Endothelial cell of umbilical vein (primary cell): ENCODE data around the gene STN1. TPM values are rescaled to one million over a fixed set of nuclear protein-coding genes. Genes with fewer than 3 reads are reported as not detected.

ENCODE experiments used
- BruUV-seq: library from RNA; stranded (reverse); fragments of 400-500 nt; replicated peaks from 2 replicates; lab custom pipeline; 2021; lab: Mats Ljungman, UMichigan
- CTCF ChIA-PET: fragments of 300-600, 350-600 bp; sonication (Branson Sonifier 250); formaldehyde crosslinking; loops from one replicate; lab custom pipeline; 2021; ENCODE audit warnings: antibody characterized with exemption, inconsistent platforms; lab: Charles Lee
- POLR2A ChIA-PET: fragments of 300-600, 350-600 bp; sonication (Branson Sonifier 250); formaldehyde crosslinking; loops from one replicate; lab custom pipeline; 2021; ENCODE audit warnings: antibody characterized with exemption, inconsistent platforms; lab: Charles Lee
- DNase-seq: peaks from one replicate; pipeline ENCODE4 v3.0.0-alpha.2; 2011; ENCODE audit warnings: low read depth, low spot score
- FAIRE-seq: peaks from 2 replicates; lab custom pipeline; 2011; peaks lifted over from hg19 to GRCh38; lab: Jason Lieb, UNC
- H2AFZ ChIP-seq: 2 replicates; pipeline ENCODE4 v1.6.0; 2012; ENCODE audit warnings: low read depth, low read length, control low read depth, inconsistent platforms
- H3K27ac ChIP-seq: 2 replicates; pipeline ENCODE4 v1.5.1; 2011; ENCODE audit warnings: low read depth, mild to moderate bottlenecking, control low read depth, low read length, moderate library complexity; ENCODE audit not compliant: insufficient read depth
- H3K27me3 ChIP-seq, 2 experiments: 2 replicates each; pipeline versions ENCODE4 v1.6.0 to v1.6.1; 2011; ENCODE audit warnings: low read length in 2 of 2, mixed read lengths in 1 of 2; ENCODE audit not compliant: control insufficient read depth in 2 of 2, insufficient read depth in 2 of 2
- H3K36me3 ChIP-seq, 2 experiments: 2 replicates in 1 of 2; 3 replicates in 1 of 2; pipeline ENCODE4 v1.5.1; 2011; ENCODE audit warnings: low read length in 2 of 2, mild to moderate bottlenecking in 1 of 2, moderate library complexity in 1 of 2; ENCODE audit not compliant: control insufficient read depth in 2 of 2, insufficient read depth in 2 of 2; ENCODE audit errors: extremely low read depth in 1 of 2
- H3K4me1 ChIP-seq: 3 replicates; pipeline ENCODE4 v1.5.1; 2011; ENCODE audit warnings: mild to moderate bottlenecking, low read length; ENCODE audit not compliant: control insufficient read depth, insufficient read depth; ENCODE audit errors: extremely low read depth
- H3K4me2 ChIP-seq: 2 replicates; pipeline ENCODE4 v1.6.1; 2011; ENCODE audit warnings: low read length, control low read depth, mixed read lengths; ENCODE audit not compliant: insufficient read depth
- H3K4me3 ChIP-seq, 3 experiments: fragments of 200-600 bp in 1 of 3; sonication (generic), shearing (Covaris generic) in 1 of 3; replicated peaks in 1 of 3; 2 replicates each; pipeline ENCODE4 v1.5.1; 2011 to 2016; ENCODE audit warnings: control low read depth in 3 of 3, low read length in 3 of 3, mild to moderate bottlenecking in 2 of 3, inconsistent platforms in 1 of 3, low read depth in 1 of 3, moderate library complexity in 1 of 3; ENCODE audit not compliant: insufficient read depth in 1 of 3
- H3K79me2 ChIP-seq: 2 replicates; pipeline ENCODE4 v1.6.0; 2012; ENCODE audit warnings: low read length, inconsistent platforms; ENCODE audit not compliant: control insufficient read depth, insufficient read depth
- H3K9ac ChIP-seq: replicated peaks from 2 replicates; pipeline ENCODE3; 2011; ENCODE audit warnings: low read length, control low read depth; ENCODE audit not compliant: insufficient read depth; ENCODE audit errors: extremely low read depth
- H3K9me1 ChIP-seq: replicated peaks from 3 replicates; pipeline ENCODE4 v1.6.0; 2011; ENCODE audit warnings: mild to moderate bottlenecking, low read length; ENCODE audit not compliant: control insufficient read depth, insufficient read depth; ENCODE audit errors: extremely low read depth
- H3K9me3 ChIP-seq: replicated peaks from 2 replicates; pipeline ENCODE4 v1.5.1; 2012; ENCODE audit warnings: low read length, inconsistent platforms; ENCODE audit not compliant: control insufficient read depth, insufficient read depth
- H4K20me1 ChIP-seq: replicated peaks from 2 replicates; pipeline ENCODE3; 2011; ENCODE audit warnings: mild to moderate bottlenecking, low read length; ENCODE audit not compliant: control insufficient read depth, insufficient read depth; ENCODE audit errors: extremely low read depth
- FOS ChIP-seq: IDR thresholded peaks from 2 replicates; pipeline ENCODE4 v1.6.1; 2011; ENCODE audit warnings: mild to moderate bottlenecking, low read length, moderate library complexity, borderline replicate concordance; ENCODE audit not compliant: insufficient read depth
- GATA2 ChIP-seq: IDR thresholded peaks from 2 replicates; pipeline ENCODE4 v1.7.0; 2011; ENCODE audit warnings: low read depth, mild to moderate bottlenecking, moderate library complexity, mixed read lengths, low read length; ENCODE audit not compliant: insufficient read length, insufficient read depth
- JUN ChIP-seq: IDR thresholded peaks from 2 replicates; pipeline ENCODE4 v1.6.1; 2011; ENCODE audit warnings: borderline replicate concordance, low read depth; ENCODE audit not compliant: insufficient read length, insufficient read depth
- MAX ChIP-seq: IDR thresholded peaks from 2 replicates; pipeline ENCODE4 v1.6.1; 2011; ENCODE audit not compliant: insufficient read depth, insufficient read length
- MYC ChIP-seq: IDR thresholded peaks from one replicate; pipeline ENCODE4 v1.6.1; 2011; ENCODE audit warnings: mild to moderate bottlenecking, low read depth, low read length
- POLR2A ChIP-seq: IDR thresholded peaks from 2 replicates; pipeline ENCODE4 v1.6.1; 2012; ENCODE audit warnings: low read depth, mild to moderate bottlenecking, control low read depth, low read length
- POLR2AphosphoS5 ChIP-seq: IDR thresholded peaks from 2 replicates; pipeline ENCODE4 v1.6.1; 2012; ENCODE audit warnings: low read depth, mild to moderate bottlenecking, control low read depth, low read length, moderate library complexity; ENCODE audit not compliant: insufficient read depth
- dilution Hi-C: fragments of 300-500 bp; cut with MboI; formaldehyde crosslinking; loops from one replicate; pipeline ENCODE4 v1.15.0; 2019; ENCODE audit warnings: low sequenced_read_pairs; ENCODE audit not compliant: extremely low pct_ligation_motif_present
- intact Hi-C: fragments of 100-400 bp; cut with micrococcal nuclease; formaldehyde crosslinking; loops from one replicate; pipeline ENCODE4 v1.10.0; 2022
- polyA plus RNA-seq, 4 experiments: library from polyadenylated mRNA; depleted of rRNA in 3 of 4; stranded (reverse) in 3 of 4; unstranded in 1 of 4; fragments of >200 nt; gene quantifications; 2 replicates each; pipeline versions ENCODE4 v1.2.1 to v1.2.3, GENCODE V29; 2011 to 2012; ENCODE audit warnings: missing spikeins in 1 of 4
- total RNA-seq: library from RNA; stranded (reverse); gene quantifications from 2 replicates; pipeline ENCODE4 v1.2.3, GENCODE V29; 2021
- TF ChIP-seq, protein P1 (sequence below), 2 donors: IDR thresholded peaks; 1 replicate in 1 of 2; 2 replicates in 1 of 2; pipeline ENCODE4 v1.5.1; 2011; ENCODE audit warnings: low read length in 2 of 2, mild to moderate bottlenecking in 2 of 2, moderate library complexity in 2 of 2, control low read depth in 1 of 2, inconsistent platforms in 1 of 2, low read depth in 1 of 2; ENCODE audit not compliant: insufficient read depth in 1 of 2; ENCODE audit errors: extremely low read depth in 1 of 2

The STN1 gene
- total and polyA plus RNA-seq, 2 donors (not counting 3 experiments of a cell fraction or from before 2014, with no cell fraction given): 10.8 to 15.3 TPM

- Histone ChIP-seq H3K27ac (peak overlapping the region; percentile 76), H3K9ac (peak overlapping the region; percentile 72), H3K27me3 (no peaks in the 10 kb centered on the region), H3K9me1 (no peaks in the 10 kb centered on the region), H3K4me2 (peak overlapping the region; percentile 83), H2AFZ (peak overlapping the region; percentile 61), H4K20me1 (no peaks in the 10 kb centered on the region), H3K36me3 (no peaks in the 10 kb centered on the region), H3K4me1 (peaks cover 36% of the 10 kb centered on the region), H3K4me3 (peak overlapping the region; percentile 15 to 63 (median 39)), H3K79me2 (peaks cover 7% of the 10 kb centered on the region), H3K9me3 (no peaks in the 10 kb centered on the region)
- BruUV-seq: TSS peak; percentile 61
- intact Hi-C loops: loop anchor here (1.0 to 5.0 kb wide), 5 partner anchors 9 to 203 kb away; partner anchors contain the start of gene SLK
- dilution Hi-C loops: no loop called here
- peak; percentile 15 for TF ChIP-seq MAX
- no peak for TF ChIP-seq POLR2A
- CTCF ChIA-PET: interaction anchor here (1.1 to 2.6 kb wide), 3 partner anchors 24 to 204 kb away, joined by 3 to 9 read pairs (median 6); partner anchors contain the start of gene SFR1
- DNase-seq (no peak), FAIRE-seq (no peak)
- POLR2A ChIA-PET: interaction anchor here (0.7 to 1.2 kb wide), 2 partner anchors 104 to 204 kb away, joined by 4 to 14 read pairs; no protein-coding TSS in a partner anchor
Observed at GRCh38 chr10:103917302-103918052, 507 bp downstream of the STN1 start.

- dilution Hi-C loops: no loop called here
- no peaks in the 10 kb centered on the region for H3K9me1 ChIP-seq
- peak overlapping the region; percentile 72 for H3K9ac ChIP-seq
- TF ChIP-seq FOS: no peak
- no peak for TF ChIP-seq JUN
- no peak for TF ChIP-seq POLR2AphosphoS5
- TF ChIP-seq, protein P1, sequence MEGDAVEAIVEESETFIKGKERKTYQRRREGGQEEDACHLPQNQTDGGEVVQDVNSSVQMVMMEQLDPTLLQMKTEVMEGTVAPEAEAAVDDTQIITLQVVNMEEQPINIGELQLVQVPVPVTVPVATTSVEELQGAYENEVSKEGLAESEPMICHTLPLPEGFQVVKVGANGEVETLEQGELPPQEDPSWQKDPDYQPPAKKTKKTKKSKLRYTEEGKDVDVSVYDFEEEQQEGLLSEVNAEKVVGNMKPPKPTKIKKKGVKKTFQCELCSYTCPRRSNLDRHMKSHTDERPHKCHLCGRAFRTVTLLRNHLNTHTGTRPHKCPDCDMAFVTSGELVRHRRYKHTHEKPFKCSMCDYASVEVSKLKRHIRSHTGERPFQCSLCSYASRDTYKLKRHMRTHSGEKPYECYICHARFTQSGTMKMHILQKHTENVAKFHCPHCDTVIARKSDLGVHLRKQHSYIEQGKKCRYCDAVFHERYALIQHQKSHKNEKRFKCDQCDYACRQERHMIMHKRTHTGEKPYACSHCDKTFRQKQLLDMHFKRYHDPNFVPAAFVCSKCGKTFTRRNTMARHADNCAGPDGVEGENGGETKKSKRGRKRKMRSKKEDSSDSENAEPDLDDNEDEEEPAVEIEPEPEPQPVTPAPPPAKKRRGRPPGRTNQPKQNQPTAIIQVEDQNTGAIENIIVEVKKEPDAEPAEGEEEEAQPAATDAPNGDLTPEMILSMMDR (IDR thresholded peaks at IDR 0.05; ENCODE audit: extremely low read depth in 1 of 2, insufficient read depth in 1 of 2, low read depth in 1 of 2, low read length in 2 of 2): no peak
- no peak for TF ChIP-seq MYC
- TF ChIP-seq GATA2: no peak
- BruUV-seq: no TSS peak
- H2AFZ ChIP-seq: no peak overlapping the region
- FAIRE-seq (no peak), DNase-seq (no peak)
- H3K9me3 ChIP-seq: no peaks in the 10 kb centered on the region
- H4K20me1 ChIP-seq: no peaks in the 10 kb centered on the region
- peaks cover 7% of the 10 kb centered on the region for H3K79me2 ChIP-seq
- H3K4me1 ChIP-seq: peaks cover 36% of the 10 kb centered on the region
- POLR2A ChIA-PET: interaction anchor here (0.7 to 1.2 kb wide), 2 partner anchors 104 to 205 kb away, joined by 4 to 14 read pairs; no protein-coding TSS in a partner anchor
- intact Hi-C loops: loop anchor here (5.0 kb wide), 1 partner anchor 105 kb away; no protein-coding TSS in a partner anchor
- H3K4me2 ChIP-seq: peak overlapping the region; percentile 83
- peak overlapping the region; percentile 48 for H3K27ac ChIP-seq
- peak overlapping the region in 2 of 3 experiments; percentile 3 to 63 for H3K4me3 ChIP-seq
- CTCF ChIA-PET: interaction anchor here (1.1 to 2.6 kb wide), 5 partner anchors 9 to 204 kb away, joined by 3 to 9 read pairs (median 5); partner anchors contain the start of gene SFR1
- no peaks in the 10 kb centered on the region for H3K36me3 ChIP-seq
- H3K27me3 ChIP-seq: no peaks in the 10 kb centered on the region
Observed at GRCh38 chr10:103916876-103917275, 1.1 kb downstream of the STN1 start.
